K562 (cell line): ENCODE results near the gene LENG9. TPM values are rescaled to one million over a fixed set of nuclear protein-coding genes. Genes with fewer than 3 reads are reported as not detected.

ENCODE experiments used
- AFF1 ChIP-seq, 2 experiments: fragments of 450-650 bp; IDR thresholded peaks; 2 replicates each; pipeline ENCODE4 v1.6.1; 2018; ENCODE audit warnings: mild to moderate bottlenecking in 2 of 2, low read depth in 1 of 2; ENCODE audit not compliant: partially characterized antibody in 2 of 2
- BMI1 ChIP-seq: fragments of 150-350 bp; IDR thresholded peaks from 2 replicates; pipeline ENCODE4 v1.6.1; 2014; ENCODE audit warnings: low read length
- CEBPZ ChIP-seq: fragments of 150-350 bp; IDR thresholded peaks from 2 replicates; pipeline ENCODE4 v1.6.1; 2014; ENCODE audit warnings: low read depth, mild to moderate bottlenecking, low read length, borderline replicate concordance
- CHD2 ChIP-seq: IDR thresholded peaks from 2 replicates; pipeline ENCODE4 v1.6.1; 2011; ENCODE audit warnings: low read depth, low read length
- CTBP1 ChIP-seq: fragments of 450-650 bp; IDR thresholded peaks from 2 replicates; pipeline ENCODE4 v1.6.1; 2016; ENCODE audit warnings: borderline replicate concordance
- DMBX1 ChIP-seq: fragments of 250-450 bp; sonication (Bioruptor Pico); IDR thresholded peaks from 2 replicates; pipeline ENCODE4 v1.8.0; 2022; ENCODE audit warnings: inconsistent platforms, mild to moderate bottlenecking, moderate library complexity, borderline replicate concordance
- DPF2 ChIP-seq: fragments of 450-650 bp; IDR thresholded peaks from 2 replicates; pipeline ENCODE4 v1.6.1; 2016
- E2F5 ChIP-seq: sonication (generic); formaldehyde crosslinking; IDR thresholded peaks from 2 replicates; pipeline ENCODE4 v1.8.0; 2022; ENCODE audit warnings: mild to moderate bottlenecking, missing genetic modification reagents
- FOSL1 ChIP-seq: fragments of 200-800 bp; sonication (Bioruptor generic); conservative IDR thresholded peaks from 2 replicates; pipeline ENCODE4 v1.6.1; 2016; ENCODE audit warnings: missing genetic modification characterization, missing compliant biosample characterization
- MIER1 ChIP-seq: fragments of 450-650 bp; IDR thresholded peaks from 2 replicates; pipeline ENCODE4 v1.6.1; 2016; ENCODE audit warnings: antibody characterized with exemption, mild to moderate bottlenecking, low read depth
- NR1H2 ChIP-seq: sonication (generic); formaldehyde crosslinking; IDR thresholded peaks from 2 replicates; pipeline ENCODE4 v1.4.0; 2020; ENCODE audit warnings: mild to moderate bottlenecking, missing genetic modification reagents
- NRF1 ChIP-seq, 2 experiments: fragments of 450-650 bp; IDR thresholded peaks in 1 of 2; conservative IDR thresholded peaks in 1 of 2; 2 replicates each; pipeline ENCODE4 v1.6.1; 2014; ENCODE audit warnings: mild to moderate bottlenecking in 2 of 2
- PHB ChIP-seq: fragments of 250-450 bp; sonication (Bioruptor Pico); IDR thresholded peaks from 2 replicates; pipeline ENCODE4 v1.5.0; 2021
- POLR2AphosphoS2 ChIP-seq: IDR thresholded peaks from 2 replicates; pipeline ENCODE4 v1.6.1; 2012; ENCODE audit warnings: low read length, improper control_type of control experiment
- RBM17 ChIP-seq: fragments of 200-400 bp; formaldehyde crosslinking; IDR thresholded peaks from 2 replicates; pipeline ENCODE4 v1.6.1; 2017; ENCODE audit warnings: low read depth, mild to moderate bottlenecking, low read length, borderline replicate concordance
- TBP ChIP-seq: optimal IDR thresholded peaks from 2 replicates; pipeline ENCODE3; 2011; ENCODE audit warnings: low read depth, low read length, improper control_type of control experiment
- TCF7 ChIP-seq: sonication (generic); IDR thresholded peaks from 2 replicates; pipeline ENCODE4 v1.6.1; 2016; ENCODE audit warnings: antibody characterized with exemption, borderline replicate concordance
- TRIM28 ChIP-seq: fragments of 450-650 bp; IDR thresholded peaks from 2 replicates; pipeline ENCODE4 v1.6.1; 2017
- ZNF24 ChIP-seq: fragments of 450-650 bp; IDR thresholded peaks from 2 replicates; pipeline ENCODE4 v1.6.1; 2016
- ZNF3 ChIP-seq: fragments of 250-450 bp; sonication (Bioruptor Pico); IDR thresholded peaks from 2 replicates; pipeline ENCODE4 v1.5.0; 2021; ENCODE audit warnings: mild to moderate bottlenecking, moderate library complexity
- polyA plus RNA-seq, 8 experiments: library from polyadenylated mRNA; depleted of rRNA in 4 of 8; stranded (reverse) in 5 of 8; unstranded in 3 of 8; fragments of >200 nt; fragmentation: Nextera tagmentation in 2 of 8; fragmentation: Illumina TruSeq in 1 of 8; extraction: Ambion mirVana in 2 of 8; extraction: Trizol in 1 of 8; gene quantifications; 2 replicates each; pipeline versions ENCODE4 v1.2.1 to v1.2.3, GENCODE V29; 2011 to 2014; ENCODE audit warnings: inconsistent platforms in 1 of 8, missing spikeins in 1 of 8
- total RNA-seq, 7 experiments: library from RNA; depleted of rRNA in 6 of 7; stranded (reverse); fragments of >200 nt in 6 of 7; fragmentation: Illumina TruSeq in 2 of 7; extraction: Trizol in 2 of 7; gene quantifications; 2 replicates each; pipeline versions ENCODE4 v1.2.1 to v1.2.3, GENCODE V29; 2011 to 2021; ENCODE audit warnings: low replicate concordance in 1 of 7

LENG9 gene
- total and polyA plus RNA-seq, 9 of the 15 experiments (the other 6 are each of a cell fraction or from before 2014, with no cell fraction given) = 0.06 to 0.64 (median 0.33) TPM; not detected in 1

- peak in 1 of 2 experiments; percentile 50 for TF ChIP-seq AFF1 (IDR thresholded peaks at IDR 0.05; ENCODE audit: low read depth in 1 of 2, partially characterized antibody in 2 of 2)
- peak; percentile 82 for TF ChIP-seq TBP
- no peak for TF ChIP-seq DMBX1 (CRISPR knock-in tag)
- peak; percentile 93 for TF ChIP-seq CTBP1
- TF ChIP-seq CEBPZ = peak; percentile 62; the same call in 1 of the 2 replicates
- TF ChIP-seq TRIM28 = 0 out of 2 replicates have a peak, but pooled peaks have one; percentile 17
- TF ChIP-seq NR1H2 (CRISPR knock-in tag) = peak; percentile 92
- TF ChIP-seq CHD2 = peak; percentile 52; the same call in 1 of the 2 replicates
- no peak for TF ChIP-seq TCF7
- TF ChIP-seq BMI1 = no peak
- TF ChIP-seq ZNF3 = no peak
- 0 out of 2 replicates have a peak, but pooled peaks have one; percentile 33 for TF ChIP-seq E2F5
- 0 out of 2 replicates have a peak, but pooled peaks have one; percentile 13 for TF ChIP-seq MIER1
- 0 out of 2 replicates have a peak, but pooled peaks have one; percentile 57 for TF ChIP-seq DPF2
- TF ChIP-seq RBM17 = no peak
- peak; percentile 98 for TF ChIP-seq NRF1 (conservative IDR thresholded peaks at IDR 0.05 in 1 of 2, IDR thresholded peaks at IDR 0.05 in 1 of 2)
- peak; percentile 77; the same call in 1 of the 2 replicates for TF ChIP-seq POLR2AphosphoS2
- TF ChIP-seq ZNF24 = no peak; the same call in 1 of the 2 replicates
- peak; percentile 75 for TF ChIP-seq FOSL1 (tag)
- TF ChIP-seq PHB (CRISPR knock-in tag) = 0 out of 2 replicates have a peak, but pooled peaks have one; percentile 14
These were observed 14.5 kb downstream of the LENG9 start, which contains the start of gene LENG8 (continued) for GRCh38 chr19:54448774-54449700.
